ENCODE results near the gene ZFYVE27.

Gene ZFYVE27

DNA sequence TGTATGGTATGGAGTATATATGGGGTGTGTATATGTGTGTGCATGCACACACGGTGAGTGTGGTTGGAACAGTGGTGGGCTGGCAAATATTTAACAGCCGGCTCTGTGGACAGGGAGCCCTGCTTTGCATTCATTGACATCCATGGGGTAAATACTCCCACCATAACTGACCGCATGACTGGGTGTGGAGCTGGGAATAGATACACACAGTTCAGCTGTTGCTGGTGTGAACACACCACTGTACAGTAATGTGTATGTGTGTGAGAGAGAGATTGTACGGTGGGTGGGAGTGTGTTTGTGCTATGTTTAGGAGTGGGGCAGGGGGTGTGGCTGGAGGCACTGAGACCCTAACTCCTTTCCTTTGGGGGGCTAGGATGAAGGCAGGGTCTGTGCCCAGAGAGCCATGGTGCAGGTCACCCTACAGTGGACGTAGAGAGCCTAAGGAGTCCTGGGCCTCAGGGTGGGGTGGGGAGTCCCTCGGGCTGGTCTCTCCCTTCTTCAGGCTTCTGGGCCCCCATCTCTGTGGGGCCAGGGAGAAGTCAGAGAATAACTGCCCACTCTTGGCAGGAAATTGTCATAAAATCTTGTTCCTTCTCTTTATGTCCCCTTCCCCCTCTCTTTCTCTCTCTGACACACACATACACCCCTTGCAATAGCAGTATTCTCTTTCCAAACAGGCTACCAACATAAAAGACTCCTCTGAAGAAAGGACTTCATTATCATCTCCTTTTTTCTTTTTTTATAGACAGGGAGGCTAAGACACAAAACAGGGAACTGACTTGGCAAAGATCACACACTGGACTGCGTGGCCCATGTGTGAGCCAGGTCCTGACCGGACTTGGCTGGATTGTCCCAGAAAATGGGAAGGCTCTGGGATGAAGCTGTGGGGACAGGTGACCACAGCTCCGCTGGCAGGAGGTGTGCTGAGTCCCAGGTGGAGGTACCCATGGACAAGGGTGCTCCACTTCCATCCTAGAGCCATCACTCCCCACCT lies 31.7 kb downstream of the ZFYVE27 start:
- DNase-seq (ENCODE audit: low read depth in 1 of 2, low spot score in 1 of 2) = no peak

DNA sequence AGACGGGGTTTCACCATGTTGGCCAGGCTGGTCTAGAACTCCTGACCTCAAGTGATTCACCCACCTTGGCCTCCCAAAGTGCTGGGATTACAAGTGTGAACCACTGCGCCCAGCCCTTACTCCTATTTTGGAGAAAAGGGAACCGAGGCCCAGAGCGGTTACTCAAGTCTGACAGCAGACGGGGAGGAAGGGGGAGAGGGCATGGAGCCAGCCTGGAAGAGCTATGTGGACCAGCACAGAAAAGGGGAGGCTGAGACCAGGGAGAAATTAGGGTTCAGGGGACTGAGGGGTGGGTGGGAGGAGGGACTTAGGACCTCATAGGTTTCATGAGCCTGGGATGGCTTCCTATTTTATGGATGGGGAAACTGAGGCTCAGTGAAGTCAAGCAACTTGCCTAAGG lies 33.3 kb downstream of the ZFYVE27 start:
- no peak for DNase-seq (ENCODE audit: low read depth in 1 of 2, low spot score in 1 of 2)

DNA sequence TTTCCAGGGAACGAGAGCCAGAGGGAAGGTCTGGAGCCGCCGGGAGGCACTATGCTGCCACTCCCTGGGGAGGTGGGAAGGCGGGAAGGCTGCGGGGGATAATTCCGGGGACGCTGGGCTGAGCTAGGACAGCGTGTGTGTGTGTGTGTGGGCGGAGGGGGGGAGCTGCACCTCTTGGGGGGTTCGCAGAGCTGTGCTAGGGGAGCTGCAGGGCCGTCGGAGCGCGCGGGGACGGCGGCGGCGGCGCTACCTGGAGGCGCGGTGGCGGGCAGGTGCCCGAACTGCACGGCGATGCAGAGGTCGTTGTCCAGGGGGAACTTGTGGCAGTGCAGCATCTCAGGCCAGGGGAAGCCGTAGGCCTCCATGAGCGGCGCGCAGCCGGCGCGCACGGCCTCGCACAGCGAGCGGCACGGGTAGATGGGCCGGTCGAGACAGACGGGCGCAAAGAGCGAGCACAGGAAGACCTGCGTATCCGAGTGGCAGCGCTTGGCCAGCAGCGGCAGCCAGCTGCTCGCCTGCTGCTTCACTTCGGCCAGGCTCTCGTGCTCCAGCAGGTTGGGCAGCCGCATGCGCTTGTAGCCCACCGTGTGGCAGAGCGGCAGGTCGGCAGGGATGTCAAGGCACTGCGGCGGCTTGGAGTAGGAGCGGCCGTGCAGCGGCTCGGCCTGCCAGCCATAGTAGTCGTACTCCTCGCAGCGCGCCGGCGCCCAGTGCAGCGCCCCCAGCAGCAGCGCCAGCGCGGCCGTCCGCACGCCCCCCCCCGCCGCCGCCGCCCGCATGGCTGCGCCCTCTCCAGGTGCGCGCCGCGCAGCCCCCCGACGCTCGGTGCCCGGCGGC lies 34.3 kb downstream of the ZFYVE27 start:
- no peak for DNase-seq (ENCODE audit: low read depth in 1 of 2, low spot score in 1 of 2)

DNA sequence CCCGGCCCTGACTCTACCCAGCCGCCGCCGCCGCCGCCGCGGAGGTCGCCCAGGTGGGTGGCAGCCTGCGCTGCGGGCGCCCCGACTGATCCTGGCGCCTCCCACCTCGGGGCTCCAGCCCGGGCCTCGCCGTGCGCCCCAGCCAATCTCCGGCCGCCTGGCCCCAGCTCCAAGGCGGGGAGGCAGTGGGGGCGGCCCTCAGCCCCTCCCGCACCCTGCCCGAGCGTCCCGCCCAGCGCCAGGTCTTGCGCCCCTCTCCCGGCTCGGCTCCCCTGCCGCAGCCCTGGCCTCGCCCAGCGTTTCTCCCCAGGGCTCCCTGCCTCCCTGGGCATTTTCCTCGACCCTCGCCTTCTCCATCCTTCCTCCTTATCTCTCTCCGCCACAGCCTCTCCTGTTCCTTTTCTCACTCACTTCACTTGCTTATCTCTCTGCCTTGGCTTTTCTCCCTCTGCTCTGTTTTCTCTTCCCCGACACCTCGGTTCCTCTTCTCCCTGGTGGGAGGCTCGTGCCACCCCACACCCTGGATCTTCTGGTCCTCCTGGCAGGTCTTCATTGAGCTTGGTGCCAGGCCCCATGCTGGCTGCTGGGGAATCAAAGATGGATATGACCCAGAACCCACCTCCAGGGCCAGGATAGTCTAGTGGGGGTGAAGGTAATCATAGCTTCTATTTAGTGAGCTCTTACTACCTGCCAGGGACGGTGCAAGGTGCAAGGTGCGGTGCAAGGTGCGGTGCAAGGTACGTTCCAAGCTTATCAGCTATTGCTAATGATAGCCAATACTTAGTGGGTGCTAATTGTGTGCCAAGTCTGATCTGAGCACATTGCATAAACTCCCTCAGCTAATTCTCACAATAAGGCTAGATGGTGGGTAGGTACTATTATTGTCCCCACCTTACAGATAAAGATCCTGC lies 35.2 kb downstream of the ZFYVE27 start, which contains the start of gene SFRP5:
TSS of gene SFRP5 (minus strand) at position 87 of the 911 bp plus-strand sequence. CDS start 166 bp downstream, outside the sequence.
- DNase-seq (ENCODE audit: low read depth in 1 of 2, low spot score in 1 of 2) = no peak

DNA sequence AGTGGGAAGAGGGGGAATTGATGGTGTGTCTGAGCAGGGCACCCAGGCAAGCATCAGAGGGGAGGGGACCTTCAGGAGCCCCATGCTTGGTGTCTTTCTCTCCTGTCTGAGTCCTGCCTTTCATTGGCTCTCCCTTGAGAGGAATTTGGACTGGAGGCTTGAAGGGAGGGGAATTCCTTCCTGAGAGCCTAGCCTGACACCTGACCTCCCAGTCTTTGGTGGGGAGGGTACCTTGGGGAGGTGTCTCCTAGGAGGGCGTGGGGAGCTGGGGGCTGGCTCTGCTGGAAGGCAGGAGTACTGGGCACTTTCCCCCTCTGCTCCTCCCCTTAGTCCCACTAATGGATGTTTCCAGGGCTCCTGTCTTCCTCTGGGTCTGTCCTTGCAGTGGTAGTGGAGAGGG lies 36.2 kb downstream of the ZFYVE27 start:
- no peak for DNase-seq (ENCODE audit: low read depth in 1 of 2, low spot score in 1 of 2)

DNA sequence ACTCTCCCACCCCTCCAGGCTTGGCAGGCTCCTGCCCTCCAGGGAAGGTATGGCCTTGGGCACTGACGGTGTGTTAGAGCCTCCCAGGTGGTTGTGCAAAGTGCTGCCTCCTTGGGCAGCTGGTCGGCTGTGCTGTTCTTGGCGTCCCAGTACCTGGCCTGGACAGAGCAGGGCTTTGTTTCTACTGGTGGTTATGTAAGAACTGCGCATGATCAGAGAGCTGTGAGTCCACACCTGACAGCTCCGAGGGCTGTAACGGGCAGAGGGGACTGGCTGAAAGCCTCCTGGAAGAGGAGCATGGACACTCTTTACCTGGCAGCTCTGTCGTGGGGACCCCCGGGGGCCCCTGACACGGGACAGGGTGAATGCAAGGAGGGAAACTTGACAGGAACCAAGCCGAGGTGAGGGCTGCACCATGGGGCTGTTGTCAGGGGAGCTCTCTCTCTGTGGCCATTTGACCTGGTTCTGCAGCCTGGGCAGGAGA lies 37.9 kb downstream of the ZFYVE27 start:
- no peak for DNase-seq (ENCODE audit: low read depth in 1 of 2, low spot score in 1 of 2)

DNA sequence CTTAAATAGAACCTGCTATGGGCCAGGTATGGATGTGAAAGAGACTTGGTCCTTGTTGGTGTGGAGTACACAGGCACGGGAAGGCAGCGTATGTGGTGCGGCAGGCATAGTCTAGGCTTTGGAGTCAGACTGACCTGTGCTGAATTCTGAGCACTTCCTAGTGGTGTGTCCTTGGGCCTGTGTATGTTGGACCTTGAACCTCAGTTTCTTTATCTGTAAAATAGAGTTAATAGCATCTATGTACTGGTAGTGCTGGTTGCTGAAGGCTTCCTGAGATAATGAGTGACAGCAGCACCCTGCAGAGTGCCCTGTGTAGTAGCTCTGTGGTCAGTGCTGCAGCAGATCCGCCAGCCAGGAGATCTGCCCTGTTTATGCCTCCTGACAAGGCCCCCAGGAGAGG lies 40.2 kb downstream of the ZFYVE27 start:
- no peak for DNase-seq (ENCODE audit: low read depth in 1 of 2, low spot score in 1 of 2)

DNA sequence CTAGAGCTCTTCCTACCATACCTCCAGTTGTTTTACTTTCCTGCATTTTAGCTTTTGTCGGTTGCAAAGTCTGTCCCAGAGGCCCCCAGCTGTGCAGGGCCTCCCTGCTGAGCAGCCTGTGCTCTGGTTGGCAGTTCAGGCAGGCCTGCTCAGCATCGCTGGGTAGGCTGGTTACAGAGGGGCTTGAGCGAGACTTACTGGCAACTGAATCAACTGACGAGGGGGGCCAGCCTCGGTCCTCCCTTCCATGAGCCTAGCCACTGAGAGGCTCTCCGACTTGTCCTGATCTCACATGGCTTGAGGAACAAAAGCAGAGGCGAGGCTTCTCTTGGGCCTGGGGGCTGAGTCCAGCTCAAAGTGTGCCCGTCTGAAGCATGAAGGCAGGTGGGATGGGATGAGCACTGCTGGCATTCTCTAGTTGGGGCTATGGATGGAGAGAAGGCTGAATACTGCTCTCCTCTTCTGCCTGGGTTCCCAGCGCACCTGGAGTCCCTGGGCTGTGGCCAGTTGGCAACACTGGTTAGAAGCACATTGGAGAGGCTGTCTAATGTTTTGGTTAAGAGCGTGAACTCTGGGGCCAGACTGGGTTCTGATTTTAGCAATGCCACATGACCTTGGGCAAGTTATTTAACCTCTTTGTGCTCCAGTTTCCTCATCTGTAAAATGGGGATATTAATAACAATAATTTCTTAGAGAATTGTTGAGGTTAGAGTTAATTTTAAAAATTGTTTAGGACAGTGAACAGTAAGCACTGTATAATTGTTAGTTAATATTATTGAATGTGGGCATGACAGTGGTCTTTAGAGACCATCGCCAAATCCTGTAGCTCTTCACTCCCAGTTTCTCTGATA lies 41.7 kb downstream of the ZFYVE27 start:
- DNase-seq (ENCODE audit: low read depth in 1 of 2, low spot score in 1 of 2) = no peak

DNA sequence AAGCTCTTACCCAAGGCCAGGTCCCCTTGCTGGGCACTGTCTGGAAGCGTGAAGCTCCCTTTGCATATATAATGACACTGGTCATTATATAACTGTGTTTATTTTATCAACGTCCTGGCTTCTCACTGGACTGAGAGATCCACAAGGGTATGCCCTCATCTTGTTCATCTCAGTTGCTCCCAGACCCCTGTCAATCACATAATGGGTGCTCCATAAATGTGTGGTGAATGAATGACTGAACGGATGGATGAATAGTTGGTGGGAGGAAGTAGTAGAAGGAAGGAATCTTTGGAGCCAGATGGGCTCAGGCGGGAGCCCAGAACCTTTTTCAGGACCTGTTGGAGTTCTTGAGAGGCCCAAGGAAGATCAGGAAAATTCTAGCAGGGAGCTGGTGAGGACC lies 42.6 kb downstream of the ZFYVE27 start:
- DNase-seq (ENCODE audit: low read depth in 1 of 2, low spot score in 1 of 2) = no peak

DNA sequence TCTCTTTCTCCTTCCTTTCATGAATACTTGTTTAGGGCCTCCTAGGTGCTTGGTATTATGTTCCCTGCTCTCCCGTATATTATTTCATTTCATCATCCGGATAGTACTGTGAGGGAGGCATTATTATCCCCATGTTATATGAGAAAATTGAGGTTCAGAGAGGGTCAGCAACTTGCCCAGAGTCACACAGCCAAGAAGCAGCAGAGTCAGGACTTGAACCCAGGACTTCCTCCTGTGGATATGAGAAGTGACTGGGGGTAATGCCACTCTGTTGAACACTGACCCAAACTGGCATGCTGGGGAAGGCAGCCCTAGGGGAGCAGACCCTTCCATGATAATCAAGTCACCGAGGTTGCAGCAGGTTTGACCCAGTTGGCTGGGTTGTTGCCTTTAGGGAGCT lies 43.0 kb downstream of the ZFYVE27 start:
- DNase-seq (ENCODE audit: low read depth in 1 of 2, low spot score in 1 of 2) = no peak

DNA sequence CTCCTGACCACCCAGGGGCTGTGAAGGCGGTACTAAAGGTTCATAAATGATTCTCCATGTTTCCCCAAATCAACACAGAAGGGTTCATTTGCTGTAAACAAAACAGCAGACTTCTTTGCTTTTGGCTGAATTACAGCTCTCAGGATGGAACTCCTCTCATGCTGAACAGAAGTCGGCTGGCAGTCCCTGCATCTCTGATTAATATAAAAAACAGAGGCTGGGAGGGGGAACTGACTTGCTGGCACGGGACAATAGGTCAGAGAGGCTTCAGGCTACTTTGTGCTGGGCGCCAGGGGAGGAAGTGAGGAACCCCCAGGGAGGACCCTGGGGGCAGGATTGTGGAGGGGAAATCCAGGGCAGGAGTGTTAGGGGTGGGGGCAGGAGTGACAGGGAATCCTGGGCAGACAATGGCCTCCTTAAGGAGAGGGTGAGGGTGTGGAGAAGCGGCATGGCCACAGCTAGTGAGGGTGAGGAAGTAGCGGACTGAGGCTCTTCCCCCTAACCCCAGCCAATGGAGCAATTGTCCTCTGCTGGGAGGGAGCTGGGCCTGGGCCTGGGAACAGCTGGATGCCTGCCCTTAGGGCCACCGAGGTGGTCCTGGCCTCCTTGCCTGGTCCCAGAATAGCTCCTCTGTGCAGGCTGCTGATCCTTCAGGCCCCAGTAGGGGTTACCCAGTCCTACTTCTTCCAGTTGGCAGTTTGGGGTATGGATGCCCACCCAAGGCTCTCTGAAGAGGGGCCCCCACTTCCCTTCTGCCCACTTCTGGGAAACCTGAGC lies 44.1 kb downstream of the ZFYVE27 start:
- DNase-seq (ENCODE audit: low read depth in 1 of 2, low spot score in 1 of 2) = no peak

DNA sequence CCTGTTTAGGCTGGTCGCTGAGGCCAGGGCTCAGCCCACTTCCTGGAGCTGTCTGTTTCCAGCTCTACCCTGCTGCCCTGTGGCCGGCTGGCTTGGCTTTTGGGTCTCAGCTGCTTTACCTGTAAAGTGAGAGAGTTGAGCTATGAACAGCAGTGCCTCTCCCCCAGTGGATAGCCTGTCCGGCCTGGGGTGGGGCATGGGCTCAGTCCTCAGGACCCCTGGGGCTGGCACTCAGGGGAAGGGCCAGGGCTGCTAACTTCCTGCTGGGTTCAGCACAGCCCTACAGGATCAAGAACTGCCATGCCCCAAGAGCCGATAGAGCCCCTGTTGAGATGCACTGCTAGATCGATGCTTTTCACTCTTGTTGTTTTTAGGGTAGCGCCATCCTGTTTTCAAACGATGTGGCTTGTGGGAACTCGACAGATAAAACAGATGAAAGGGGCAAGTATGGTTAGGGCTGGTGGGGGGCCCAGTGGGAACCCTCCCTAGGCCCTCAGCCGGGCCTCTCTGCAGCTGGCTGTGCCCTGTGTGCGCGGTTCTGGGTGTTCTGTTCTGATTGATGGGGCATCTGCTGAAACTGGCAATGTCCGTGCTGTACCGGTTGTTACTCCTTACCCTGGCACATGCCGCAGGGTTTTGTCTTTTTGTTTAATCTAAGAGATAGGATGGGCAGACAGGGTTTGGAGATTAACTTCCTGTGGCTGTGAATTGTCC lies 44.8 kb downstream of the ZFYVE27 start:
- DNase-seq (ENCODE audit: low read depth in 1 of 2, low spot score in 1 of 2) = no peak

DNA sequence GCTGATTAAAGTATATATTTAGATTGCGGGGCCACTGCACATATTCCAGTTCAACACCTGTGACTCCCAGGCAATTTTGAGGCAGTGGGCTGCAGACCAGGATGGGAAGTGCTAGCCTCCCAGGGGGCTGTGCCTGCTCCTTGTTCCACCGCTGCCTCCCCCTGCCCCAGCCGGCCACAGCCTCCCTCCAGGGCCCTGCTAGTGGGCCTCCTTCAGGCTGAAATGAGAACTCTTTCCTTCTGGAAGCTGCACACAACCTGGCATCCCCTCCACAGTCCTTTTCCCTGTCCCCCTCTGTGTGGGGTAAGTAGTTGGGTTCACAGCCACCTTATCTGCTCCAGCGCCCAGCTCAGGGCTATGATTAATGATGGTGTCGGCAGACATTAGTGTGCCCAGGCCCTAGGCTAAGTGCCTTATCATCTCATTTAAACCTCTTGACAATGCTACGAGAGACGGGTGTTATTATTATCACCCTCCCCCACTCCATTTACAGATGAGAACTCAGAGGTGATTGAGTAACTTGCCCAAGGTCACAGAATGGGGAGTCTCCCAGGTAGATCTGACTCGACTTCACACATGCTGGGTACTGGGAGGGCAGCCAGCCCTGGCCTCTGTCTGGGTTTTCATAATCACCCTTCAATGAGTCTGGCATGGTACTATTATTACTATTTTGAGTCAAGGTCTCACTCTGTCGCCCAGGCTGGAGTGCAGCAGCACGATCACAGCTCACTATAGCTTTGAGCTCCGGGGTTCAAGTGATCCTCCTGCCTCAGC lies 45.7 kb downstream of the ZFYVE27 start:
- DNase-seq (ENCODE audit: low read depth in 1 of 2, low spot score in 1 of 2) = no peak

DNA sequence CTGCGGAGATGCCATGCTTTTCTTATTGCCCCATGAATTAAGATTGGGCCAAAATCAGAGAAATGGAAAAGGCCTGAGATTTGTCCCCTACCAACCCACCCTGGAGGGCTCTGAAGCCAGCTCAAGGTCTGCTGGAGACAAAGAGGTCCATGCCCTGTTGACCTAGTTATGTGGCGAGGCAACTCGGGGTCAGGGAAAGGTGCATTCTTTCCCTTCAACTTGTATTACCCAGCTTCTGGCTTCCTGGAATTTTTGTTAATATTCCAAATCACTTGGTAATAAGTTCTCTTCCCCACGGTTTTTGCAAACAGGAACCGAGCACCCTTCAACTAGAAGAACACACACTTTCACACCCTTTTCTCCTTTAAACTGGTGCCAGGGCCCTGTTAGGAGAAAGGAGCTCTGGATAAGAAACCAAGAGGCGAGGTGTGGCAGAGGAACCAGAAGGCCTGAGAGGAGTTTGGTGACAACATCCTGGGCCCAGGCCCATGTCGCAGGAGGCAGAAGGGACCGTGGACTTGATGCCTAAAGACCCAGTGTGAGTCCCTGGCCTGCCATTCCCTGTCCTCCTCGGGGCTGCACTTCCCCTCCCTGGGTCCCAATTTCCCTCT lies 47.4 kb downstream of the ZFYVE27 start:
- no peak for DNase-seq (ENCODE audit: low read depth in 1 of 2, low spot score in 1 of 2)

DNA sequence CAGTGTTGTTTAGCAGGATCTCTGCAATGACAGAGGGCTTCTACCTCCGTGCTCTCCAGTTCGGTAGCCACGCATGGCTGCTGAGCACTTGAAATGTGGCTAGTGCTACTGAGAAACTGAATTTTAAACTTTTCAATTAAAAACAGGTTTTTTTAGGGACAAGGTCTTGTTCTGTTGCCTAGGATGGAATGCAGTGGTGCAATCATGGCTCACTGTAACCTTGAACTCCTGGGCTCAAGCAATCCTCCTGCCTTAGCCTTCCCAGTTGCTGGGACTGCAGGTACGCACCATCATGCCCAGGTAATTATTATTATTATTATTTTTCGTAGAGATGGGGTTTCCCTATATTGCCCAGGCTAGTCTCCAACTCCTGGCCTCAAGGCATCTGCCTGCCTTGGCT lies 48.3 kb downstream of the ZFYVE27 start:
- DNase-seq (ENCODE audit: low read depth in 1 of 2, low spot score in 1 of 2) = no peak

DNA sequence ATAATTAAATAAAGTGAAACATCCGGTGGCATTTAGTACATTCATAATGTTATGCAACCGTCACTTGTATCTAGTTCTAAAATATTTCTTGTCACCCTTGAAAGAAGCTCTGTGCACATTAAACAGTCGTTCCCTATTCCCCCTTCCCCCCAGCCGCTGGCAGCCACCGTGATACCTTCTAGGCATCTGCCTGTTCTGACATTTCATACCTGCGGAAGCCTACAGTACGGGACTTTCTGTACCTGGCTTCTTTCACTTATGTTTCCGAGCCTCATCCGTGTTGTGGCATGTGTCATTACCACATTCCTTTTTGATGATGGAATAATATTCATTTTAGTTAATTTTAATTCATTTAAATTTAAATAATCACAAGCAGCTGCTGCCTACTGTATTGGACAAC lies 48.8 kb downstream of the ZFYVE27 start:
- DNase-seq (ENCODE audit: low read depth in 1 of 2, low spot score in 1 of 2) = no peak

Measured in activated T-helper 1 cell treated with anti-CD3 and anti-CD28 coated beads, Interleukin-2, amount 50 U/mL, for 16 hours (primary cell).